Sigmoid colon (tissue), 4 donors: ENCODE data around the gene ADAM30.

Source experiments
- CTCF ChIP-seq, 4 experiments: fragments of 450-650 bp in 3 of 4; fragments of 200-600 bp in 1 of 4; IDR thresholded peaks; one replicate each; pipeline ENCODE4 v1.5.1; 2016 to 2019; ENCODE audit warnings: antibody characterized with exemption in 4 of 4, mild to moderate bottlenecking in 3 of 4, moderate library complexity in 2 of 4
- POLR2A ChIP-seq, 2 donors: fragments of 450-650 bp; IDR thresholded peaks; one replicate each; pipeline ENCODE4 v1.6.1; 2016; ENCODE audit warnings: antibody characterized with exemption in 2 of 2, mild to moderate bottlenecking in 2 of 2, moderate library complexity in 2 of 2
- POLR2AphosphoS5 ChIP-seq, 4 donors: sonication (generic); formaldehyde crosslinking; IDR thresholded peaks; one replicate each; pipeline ENCODE4 v1.6.1; 2017; ENCODE audit warnings: antibody characterized with exemption in 4 of 4

GRCh38 chr1:119893238-119893791 is 3.0 kb downstream of the ADAM30 start:
- TF ChIP-seq CTCF (IDR thresholded peaks at IDR 0.05) (no peak), POLR2A (IDR thresholded peaks at IDR 0.05) (no peak), POLR2AphosphoS5 (IDR thresholded peaks at IDR 0.05) (no peak)
